ENCODE measurements around the gene ADAM15. TPM values are rescaled to one million over a fixed set of nuclear protein-coding genes. Genes with fewer than 3 reads are reported as not detected.
A peak's percentile ranks its signal among the peaks of the same experiment; 100 is the strongest.

ADAM15 gene
- total RNA-seq, 1 donor from 2014 or later = 69.0 TPM

- Mint-ChIP-seq H3K27me3 (no peaks in the 10 kb centered on the region), H3K4me1 (ENCODE audit: unreplicated experiment) (peaks cover 20% of the 10 kb centered on the region), H3K36me3 (no peaks in the 10 kb centered on the region), H3K4me3 (peak overlapping the region; percentile 96), H3K27ac (peak overlapping the region; percentile 92), H3K9me3 (no peaks in the 10 kb centered on the region)
- TF ChIP-seq CTCF (conservative IDR thresholded peaks at IDR 0.05) = no peak
- DNase-seq (ENCODE audit: extremely low spot score, unreplicated experiment) = no peak
Observed at GRCh38 chr1:155003766-155004351, 47.3 kb upstream of the ADAM15 start.

- Mint-ChIP-seq H3K27me3 (no peaks in the 10 kb centered on the region), H3K27ac (peak overlapping the region; percentile 87), H3K36me3 (no peaks in the 10 kb centered on the region), H3K4me1 (ENCODE audit: unreplicated experiment) (peaks cover 16% of the 10 kb centered on the region), H3K9me3 (no peaks in the 10 kb centered on the region), H3K4me3 (peak overlapping the region; percentile 89)
- DNase-seq (ENCODE audit: extremely low spot score, unreplicated experiment) = no peak
- TF ChIP-seq CTCF (conservative IDR thresholded peaks at IDR 0.05) = no peak
Observed at GRCh38 chr1:155004352-155005075, 46.6 kb upstream of the ADAM15 start.

- TF ChIP-seq CTCF (conservative IDR thresholded peaks at IDR 0.05) = no peak
- Mint-ChIP-seq H3K4me1 (ENCODE audit: unreplicated experiment) (peaks cover 21% of the 10 kb centered on the region), H3K27ac (no peak overlapping the region), H3K36me3 (no peaks in the 10 kb centered on the region), H3K4me3 (peak overlapping the region; percentile 55), H3K27me3 (no peaks in the 10 kb centered on the region), H3K9me3 (no peaks in the 10 kb centered on the region)
- DNase-seq (ENCODE audit: extremely low spot score, unreplicated experiment) = no peak
Observed at GRCh38 chr1:155005076-155006011, 45.8 kb upstream of the ADAM15 start.

GRCh38 chr1:155006601-155007101, 44.5 kb upstream of the ADAM15 start:
- no peaks in the 10 kb centered on the region for H3K36me3 Mint-ChIP-seq
- peaks cover 26% of the 10 kb centered on the region for H3K4me1 Mint-ChIP-seq (ENCODE audit: unreplicated experiment)
- no peak for TF ChIP-seq CTCF (conservative IDR thresholded peaks at IDR 0.05)
- H3K27me3 Mint-ChIP-seq = no peaks in the 10 kb centered on the region
- peak overlapping the region; percentile 83 for H3K27ac Mint-ChIP-seq
- peak overlapping the region; percentile 81 for H3K4me3 Mint-ChIP-seq
- DNase-seq (ENCODE audit: extremely low spot score, unreplicated experiment) = no peak
- no peaks in the 10 kb centered on the region for H3K9me3 Mint-ChIP-seq

GRCh38 chr1:155007251-155007828, 43.8 kb upstream of the ADAM15 start:
- no peak overlapping the region for H3K27ac Mint-ChIP-seq
- peak overlapping the region; percentile 81 for H3K4me3 Mint-ChIP-seq
- no peaks in the 10 kb centered on the region for H3K9me3 Mint-ChIP-seq
- no peaks in the 10 kb centered on the region for H3K36me3 Mint-ChIP-seq
- H3K4me1 Mint-ChIP-seq (ENCODE audit: unreplicated experiment) = peaks cover 31% of the 10 kb centered on the region
- TF ChIP-seq CTCF (conservative IDR thresholded peaks at IDR 0.05) = no peak
- H3K27me3 Mint-ChIP-seq = no peaks in the 10 kb centered on the region
- peak; percentile 69 for DNase-seq (ENCODE audit: extremely low spot score, unreplicated experiment)

Measured in type B pancreatic cell (in vitro differentiated cells).